COLO829 (cell line): Measurements from ENCODE around the gene TAF7L.
"Not testable (repeated sequence)": the region's sequence is repeated elsewhere in the genome, so short reads cannot be mapped to it uniquely, and the experiment has no call there.

Experiments used
- DNase-seq: peaks from one replicate; pipeline ENCODE4 v3.0.0; 2012; ENCODE audit warnings: low spot score

The TAF7L gene

GRCh38 chrX:101290957-101291603 is at the start of gene TAF7L:
TAF7L (minus strand) TSS chrX:101291334; CDS start chrX:101287543, 3,791 bp downstream.
- DNase-seq, result no peak

GRCh38 chrX:101337776-101338271 is 46.7 kb upstream of the TAF7L start:
- DNase-seq, result no peak

GRCh38 chrX:101334310-101334709 is 43.2 kb upstream of the TAF7L start:
- not testable (repeated sequence) for DNase-seq

- DNase-seq, result not testable (repeated sequence)
Measured at GRCh38 chrX:101326600-101326999, 35.5 kb upstream of the TAF7L start.

GRCh38 chrX:101303790-101304189 is 12.7 kb upstream of the TAF7L start:
- no peak for DNase-seq

GRCh38 chrX:101295603-101296002 is 4.5 kb upstream of the TAF7L start:
- DNase-seq, result not testable (repeated sequence)

GRCh38 chrX:101287402-101287801 is 3.7 kb downstream of the TAF7L start:
- peak; percentile 21 for DNase-seq

GRCh38 chrX:101276238-101276637 is 14.9 kb downstream of the TAF7L start:
- DNase-seq, result no peak

- no peak for DNase-seq
Measured at GRCh38 chrX:101274198-101274597, 16.9 kb downstream of the TAF7L start.

- DNase-seq, result peak; percentile 42
Measured at GRCh38 chrX:101265869-101266428, 25.2 kb downstream of the TAF7L start.

- DNase-seq, result no peak
Measured at GRCh38 chrX:101263766-101264165, 27.4 kb downstream of the TAF7L start.

- DNase-seq, result no peak
Measured at GRCh38 chrX:101262590-101262989, 28.5 kb downstream of the TAF7L start.

- DNase-seq, result peak; percentile 14
Measured at GRCh38 chrX:101260435-101260834, 30.7 kb downstream of the TAF7L start.

GRCh38 chrX:101258259-101258581 is 32.9 kb downstream of the TAF7L start:
- no peak for DNase-seq

- no peak for DNase-seq
Measured at GRCh38 chrX:101257448-101258258, 33.5 kb downstream of the TAF7L start.

- no peak for DNase-seq
Measured at GRCh38 chrX:101252634-101253033, 38.5 kb downstream of the TAF7L start.

GRCh38 chrX:101241531-101241930 is 49.6 kb downstream of the TAF7L start:
- no peak for DNase-seq

- no peak for DNase-seq
Measured at GRCh38 chrX:101237041-101237440, 54.1 kb downstream of the TAF7L start.

- no peak for DNase-seq
Measured at GRCh38 chrX:101232316-101232715, 58.8 kb downstream of the TAF7L start.

- no peak for DNase-seq
Measured at GRCh38 chrX:101231080-101231479, 60.1 kb downstream of the TAF7L start.

GRCh38 chrX:101230636-101231035 is 60.5 kb downstream of the TAF7L start:
- DNase-seq, result no peak

- DNase-seq, result peak; percentile 40
Measured at GRCh38 chrX:101229170-101229569, 62.0 kb downstream of the TAF7L start.

GRCh38 chrX:101223226-101223625 is 67.9 kb downstream of the TAF7L start:
- DNase-seq, result no peak
